IPS-NIHi7 (cell line): ENCODE measurements around the gene CASP10.
"Not testable (repeated sequence)": the region's sequence is repeated elsewhere in the genome, so short reads cannot be mapped to it uniquely, and the experiment has no call there.

Experiments used
- DNase-seq: peaks from one replicate; pipeline ENCODE4 v3.0.0; 2012; ENCODE audit warnings: mixed read lengths; ENCODE audit errors: extremely low spot score

Gene CASP10

GRCh38 chr2:201232467-201232815 lies 49.5 kb downstream of the CASP10 start:
- DNase-seq: no peak

- peak; percentile 60 for DNase-seq
Observed at GRCh38 chr2:201233192-201233811, 50.4 kb downstream of the CASP10 start.

- no peak for DNase-seq
Observed at GRCh38 chr2:201233812-201234662, 51.1 kb downstream of the CASP10 start.

GRCh38 chr2:201234663-201235135 lies 51.8 kb downstream of the CASP10 start:
- no peak for DNase-seq

GRCh38 chr2:201235860-201236811 lies 53.2 kb downstream of the CASP10 start:
- DNase-seq: peak; percentile 49

GRCh38 chr2:201237486-201238123 lies 54.7 kb downstream of the CASP10 start:
- no peak for DNase-seq

GRCh38 chr2:201239167-201239935 lies 56.4 kb downstream of the CASP10 start:
- not testable (repeated sequence) for DNase-seq

GRCh38 chr2:201242571-201243277 lies 59.8 kb downstream of the CASP10 start:
- no peak for DNase-seq

GRCh38 chr2:201244829-201245228 lies 61.9 kb downstream of the CASP10 start:
- no peak for DNase-seq

- no peak for DNase-seq
Observed at GRCh38 chr2:201246280-201246679, 63.3 kb downstream of the CASP10 start.

- DNase-seq: no peak
Observed at GRCh38 chr2:201248288-201248844, 65.4 kb downstream of the CASP10 start.

GRCh38 chr2:201249889-201250288 lies 66.9 kb downstream of the CASP10 start:
- DNase-seq: no peak

GRCh38 chr2:201250741-201251140 lies 67.8 kb downstream of the CASP10 start:
- DNase-seq: no peak

- DNase-seq: peak; percentile 73
Observed at GRCh38 chr2:201254081-201254730, 71.3 kb downstream of the CASP10 start.

- no peak for DNase-seq
Observed at GRCh38 chr2:201255408-201256033, 72.6 kb downstream of the CASP10 start.

- DNase-seq: no peak
Observed at GRCh38 chr2:201256082-201256481, 73.1 kb downstream of the CASP10 start.

- DNase-seq: peak; percentile 26
Observed at GRCh38 chr2:201257381-201257955, 74.5 kb downstream of the CASP10 start.

GRCh38 chr2:201257956-201258665 lies 75.2 kb downstream of the CASP10 start:
- DNase-seq: peak; percentile 38
